HepG2 (cell line): ENCODE data around the gene TM2D3. TPM values are rescaled to one million over a fixed set of nuclear protein-coding genes. Genes with fewer than 3 reads are reported as not detected.

ENCODE experiments used
- ATF7 ChIP-seq, 2 experiments: fragments of 450-650 bp in 1 of 2; sonication (generic) in 1 of 2; formaldehyde crosslinking in 1 of 2; IDR thresholded peaks; 2 replicates each; pipeline versions ENCODE4 v1.4.0 to v1.6.1; 2016 to 2020; ENCODE audit warnings: antibody characterized with exemption in 1 of 2, mild to moderate bottlenecking in 1 of 2, missing genetic modification reagents in 1 of 2
- DNMT3B ChIP-seq: conservative IDR thresholded peaks from 2 replicates; pipeline ENCODE4 v1.6.1; 2016; ENCODE audit warnings: missing biosample characterization, control low read depth
- DZIP1 ChIP-seq: sonication (generic); formaldehyde crosslinking; IDR thresholded peaks from 2 replicates; pipeline ENCODE4 v1.5.0; 2020; ENCODE audit warnings: mild to moderate bottlenecking, missing genetic modification reagents
- KDM2A ChIP-seq: sonication (generic); formaldehyde crosslinking; IDR thresholded peaks from 2 replicates; pipeline ENCODE4 v1.4.0; 2020; ENCODE audit warnings: low read depth, missing genetic modification reagents, borderline replicate concordance
- MED13 ChIP-seq: sonication (generic); formaldehyde crosslinking; IDR thresholded peaks from 2 replicates; pipeline ENCODE4 v1.5.0; 2020; ENCODE audit warnings: missing genetic modification reagents
- PLRG1 ChIP-seq: fragments of 450-650 bp; conservative IDR thresholded peaks from 2 replicates; pipeline ENCODE4 v1.6.1; 2016
- RBAK ChIP-seq: sonication (generic); formaldehyde crosslinking; IDR thresholded peaks from 2 replicates; pipeline ENCODE4 v1.5.1; 2020; ENCODE audit warnings: mild to moderate bottlenecking, missing genetic modification reagents
- RFX3 ChIP-seq: IDR thresholded peaks from 2 replicates; pipeline ENCODE4 v1.6.1; 2016; ENCODE audit warnings: missing biosample characterization, missing genetic modification reagents
- RXRB ChIP-seq: IDR thresholded peaks from 2 replicates; pipeline ENCODE4 v1.6.1; 2016; ENCODE audit warnings: borderline replicate concordance, missing genetic modification reagents, missing compliant biosample characterization
- SMAD1 ChIP-seq: sonication (generic); formaldehyde crosslinking; IDR thresholded peaks from 2 replicates; pipeline ENCODE4 v1.4.0; 2020; ENCODE audit warnings: missing genetic modification reagents, low read depth, mild to moderate bottlenecking, borderline replicate concordance
- STAT5B ChIP-seq: sonication (generic); formaldehyde crosslinking; IDR thresholded peaks from 2 replicates; pipeline ENCODE4 v1.4.0; 2020; ENCODE audit warnings: missing genetic modification reagents
- ZHX1 ChIP-seq: sonication (generic); formaldehyde crosslinking; IDR thresholded peaks from 2 replicates; pipeline ENCODE4 v1.8.1; 2022; ENCODE audit warnings: low read depth, mild to moderate bottlenecking, missing genetic modification reagents
- ZNF343 ChIP-seq: sonication (generic); formaldehyde crosslinking; IDR thresholded peaks from 2 replicates; pipeline ENCODE4 v1.4.0; 2020; ENCODE audit warnings: mild to moderate bottlenecking, missing genetic modification reagents
- ZNF670 ChIP-seq: sonication (generic); formaldehyde crosslinking; IDR thresholded peaks from 2 replicates; pipeline ENCODE4 v1.8.0; 2022; ENCODE audit warnings: mild to moderate bottlenecking, missing genetic modification reagents, borderline replicate concordance
- ZNF691 ChIP-seq: sonication (generic); formaldehyde crosslinking; IDR thresholded peaks from 2 replicates; pipeline ENCODE4 v1.4.0; 2020; ENCODE audit warnings: missing genetic modification reagents, low read depth, mild to moderate bottlenecking, borderline replicate concordance
- polyA plus RNA-seq, 8 experiments: library from polyadenylated mRNA; depleted of rRNA in 3 of 8; stranded (reverse) in 7 of 8; unstranded in 1 of 8; fragments of >200 nt; fragmentation: Illumina TruSeq in 4 of 8; extraction: Trizol in 4 of 8; gene quantifications; 2 replicates each; pipeline versions ENCODE4 v1.2.1 to v1.2.3, GENCODE V29; 2011 to 2016; ENCODE audit warnings: low read depth in 4 of 8, missing spikeins in 1 of 8, mixed read lengths in 1 of 8; ENCODE audit not compliant: insufficient read depth in 1 of 8
- total RNA-seq, 5 experiments: library from RNA; depleted of rRNA; stranded (reverse); fragments of >200 nt; fragmentation: Illumina TruSeq; extraction: Trizol; gene quantifications; 2 replicates each; pipeline ENCODE4 v1.2.3, GENCODE V29; 2016; ENCODE audit warnings: low read depth in 1 of 5
- TF ChIP-seq, protein P1 (sequence below): sonication (generic); formaldehyde crosslinking; IDR thresholded peaks from 2 replicates; pipeline ENCODE4 v1.4.0; 2020; ENCODE audit warnings: mild to moderate bottlenecking, missing genetic modification reagents
- TF ChIP-seq, protein P2 (sequence below): IDR thresholded peaks from 2 replicates; pipeline ENCODE4 v1.6.1; 2016; ENCODE audit warnings: low read depth, control low read depth
- TF ChIP-seq, protein P3 (sequence below): sonication (generic); formaldehyde crosslinking; IDR thresholded peaks from 2 replicates; pipeline ENCODE4 v1.4.0; 2020; ENCODE audit warnings: mild to moderate bottlenecking, missing genetic modification reagents

TM2D3 gene
- total and polyA plus RNA-seq, 2 of the 13 experiments (the other 11 are each of a cell fraction or from before 2014, with no cell fraction given): 31.1 to 72.7 TPM

- TF ChIP-seq, protein P1, sequence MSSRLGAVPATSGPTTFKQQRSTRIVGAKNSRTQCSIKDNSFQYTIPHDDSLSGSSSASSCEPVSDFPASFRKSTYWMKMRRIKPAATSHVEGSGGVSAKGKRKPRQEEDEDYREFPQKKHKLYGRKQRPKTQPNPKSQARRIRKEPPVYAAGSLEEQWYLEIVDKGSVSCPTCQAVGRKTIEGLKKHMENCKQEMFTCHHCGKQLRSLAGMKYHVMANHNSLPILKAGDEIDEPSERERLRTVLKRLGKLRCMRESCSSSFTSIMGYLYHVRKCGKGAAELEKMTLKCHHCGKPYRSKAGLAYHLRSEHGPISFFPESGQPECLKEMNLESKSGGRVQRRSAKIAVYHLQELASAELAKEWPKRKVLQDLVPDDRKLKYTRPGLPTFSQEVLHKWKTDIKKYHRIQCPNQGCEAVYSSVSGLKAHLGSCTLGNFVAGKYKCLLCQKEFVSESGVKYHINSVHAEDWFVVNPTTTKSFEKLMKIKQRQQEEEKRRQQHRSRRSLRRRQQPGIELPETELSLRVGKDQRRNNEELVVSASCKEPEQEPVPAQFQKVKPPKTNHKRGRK: no peak
- no peak for TF ChIP-seq ZNF670
- TF ChIP-seq ZHX1 (CRISPR knock-in tag): peak; percentile 89; the same call in 1 of the 2 replicates
- peak; percentile 49; the same call in 1 of the 2 replicates for TF ChIP-seq KDM2A (CRISPR knock-in tag)
- peak; percentile 25; the same call in 1 of the 2 replicates for TF ChIP-seq RBAK
- TF ChIP-seq PLRG1: no peak
- no peak for TF ChIP-seq STAT5B (CRISPR knock-in tag)
- TF ChIP-seq, protein P2, sequence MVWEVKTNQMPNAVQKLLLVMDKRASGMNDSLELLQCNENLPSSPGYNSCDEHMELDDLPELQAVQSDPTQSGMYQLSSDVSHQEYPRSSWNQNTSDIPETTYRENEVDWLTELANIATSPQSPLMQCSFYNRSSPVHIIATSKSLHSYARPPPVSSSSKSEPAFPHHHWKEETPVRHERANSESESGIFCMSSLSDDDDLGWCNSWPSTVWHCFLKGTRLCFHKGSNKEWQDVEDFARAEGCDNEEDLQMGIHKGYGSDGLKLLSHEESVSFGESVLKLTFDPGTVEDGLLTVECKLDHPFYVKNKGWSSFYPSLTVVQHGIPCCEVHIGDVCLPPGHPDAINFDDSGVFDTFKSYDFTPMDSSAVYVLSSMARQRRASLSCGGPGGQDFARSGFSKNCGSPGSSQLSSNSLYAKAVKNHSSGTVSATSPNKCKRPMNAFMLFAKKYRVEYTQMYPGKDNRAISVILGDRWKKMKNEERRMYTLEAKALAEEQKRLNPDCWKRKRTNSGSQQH (CRISPR knock-in tag): 0 out of 2 replicates have a peak, but pooled peaks have one; percentile 80
- TF ChIP-seq, protein P3, sequence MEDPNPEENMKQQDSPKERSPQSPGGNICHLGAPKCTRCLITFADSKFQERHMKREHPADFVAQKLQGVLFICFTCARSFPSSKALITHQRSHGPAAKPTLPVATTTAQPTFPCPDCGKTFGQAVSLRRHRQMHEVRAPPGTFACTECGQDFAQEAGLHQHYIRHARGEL (CRISPR knock-in tag): no peak
- no peak for TF ChIP-seq ZNF691 (CRISPR knock-in tag)
- peak; percentile 67; the same call in 1 of the 2 replicates for TF ChIP-seq RXRB
- no peak; the same call in 1 of the 2 replicates for TF ChIP-seq DZIP1 (CRISPR knock-in tag)
- TF ChIP-seq MED13 (CRISPR knock-in tag): no peak
- no peak for TF ChIP-seq DNMT3B (CRISPR knock-in tag)
- no peak for TF ChIP-seq ATF7 (IDR thresholded peaks at IDR 0.05)
- no peak for TF ChIP-seq ATF7 (CRISPR knock-in tag; IDR thresholded peaks at IDR 0.05)
- TF ChIP-seq SMAD1 (CRISPR knock-in tag): peak; percentile 13; the same call in 1 of the 2 replicates
- TF ChIP-seq RFX3 (CRISPR knock-in tag): no peak
- TF ChIP-seq ZNF343 (CRISPR knock-in tag): no peak
Measured at GRCh38 chr15:101615986-101616848, 36.0 kb downstream of the TM2D3 start (continued).
